Ectodermal cell (in vitro differentiated cells): Measurements from ENCODE around the gene STAP1.

Experiments used
- H3K27ac ChIP-seq: 2 replicates; pipeline ENCODE4 v1.7.0; 2013; ENCODE audit warnings: mild to moderate bottlenecking, low read depth, low read length; ENCODE audit not compliant: insufficient read depth, poor library complexity, severe bottlenecking
- H3K27me3 ChIP-seq: 2 replicates; pipeline ENCODE4 v1.7.0; 2013; ENCODE audit warnings: mild to moderate bottlenecking, low read length; ENCODE audit not compliant: insufficient read depth, control insufficient read depth, poor library complexity, severe bottlenecking
- H3K36me3 ChIP-seq: one replicate; pipeline ENCODE4 v1.7.0; 2013; ENCODE audit warnings: low read length; ENCODE audit not compliant: control insufficient read depth, insufficient read depth
- H3K4me1 ChIP-seq: one replicate; pipeline ENCODE4 v1.7.0; 2013; ENCODE audit warnings: low read length; ENCODE audit not compliant: control insufficient read depth, insufficient read depth
- H3K4me3 ChIP-seq: 2 replicates; pipeline ENCODE4 v1.7.0; 2013; ENCODE audit warnings: low read depth, low read length, control low read depth; ENCODE audit not compliant: insufficient read depth
- H3K9me3 ChIP-seq: 2 replicates; pipeline ENCODE4 v1.7.0; 2013; ENCODE audit warnings: mild to moderate bottlenecking, low read length, moderate library complexity; ENCODE audit not compliant: control insufficient read depth
- WGBS, 2 experiments: methylation state at CpG; one replicate each; pipeline ENCODE4 v1.1.7; 2013; ENCODE audit warnings: missing lambda C conversion rate in 2 of 2; 5-methylcytosine and 5-hydroxymethylcytosine counted together

The STAP1 gene

GRCh38 chr4:67554096-67554495 lies 4.4 kb upstream of the STAP1 start:
- H3K27me3 ChIP-seq = no peaks in the 10 kb centered on the region
- H3K4me1 ChIP-seq = no peaks in the 10 kb centered on the region
- no peak overlapping the region for H3K4me3 ChIP-seq
- no peaks in the 10 kb centered on the region for H3K36me3 ChIP-seq
- no peak overlapping the region for H3K27ac ChIP-seq
- no peaks in the 10 kb centered on the region for H3K9me3 ChIP-seq
- 81 to 88% methylated on average over 3 of the region's 3 CpGs for WGBS, 2 experiments

- H3K36me3 ChIP-seq = no peaks in the 10 kb centered on the region
- no peaks in the 10 kb centered on the region for H3K4me1 ChIP-seq
- no peaks in the 10 kb centered on the region for H3K9me3 ChIP-seq
- WGBS, 2 experiments = 80 to 81% methylated on average over 3 of the region's 3 CpGs
- no peak overlapping the region for H3K27ac ChIP-seq
- H3K27me3 ChIP-seq = no peaks in the 10 kb centered on the region
- H3K4me3 ChIP-seq = no peak overlapping the region
Measured at GRCh38 chr4:67555447-67555846, 3.1 kb upstream of the STAP1 start.

DNA sequence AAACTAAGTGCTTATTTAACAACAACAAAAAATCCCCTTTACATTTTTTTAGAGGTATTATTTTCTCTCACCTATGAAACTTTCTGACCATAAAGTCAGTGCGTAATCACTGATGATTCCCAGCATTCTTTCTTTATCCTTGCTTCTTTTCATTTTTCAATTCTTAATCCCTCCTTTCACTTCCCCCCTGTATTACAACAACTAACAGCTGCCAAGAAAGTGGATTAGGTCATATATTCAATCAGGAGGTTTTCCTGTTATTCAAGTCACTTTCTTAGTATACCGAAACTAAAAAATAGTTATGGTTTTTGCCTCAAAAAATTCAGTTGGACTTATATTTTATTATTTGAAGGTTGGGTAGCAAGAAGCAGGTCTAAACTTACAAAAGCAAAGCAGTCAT lies 2.1 kb upstream of the STAP1 start:
- no peaks in the 10 kb centered on the region for H3K9me3 ChIP-seq
- no peak overlapping the region for H3K27ac ChIP-seq
- H3K27me3 ChIP-seq = no peaks in the 10 kb centered on the region
- no peak overlapping the region for H3K4me3 ChIP-seq
- WGBS, 2 experiments = 90 to 93% methylated on average over 1 of the region's 2 CpGs
- no peaks in the 10 kb centered on the region for H3K36me3 ChIP-seq
- no peaks in the 10 kb centered on the region for H3K4me1 ChIP-seq

- no peaks in the 10 kb centered on the region for H3K9me3 ChIP-seq
- H3K27me3 ChIP-seq = no peaks in the 10 kb centered on the region
- no peaks in the 10 kb centered on the region for H3K4me1 ChIP-seq
- H3K36me3 ChIP-seq = no peaks in the 10 kb centered on the region
- no peak overlapping the region for H3K27ac ChIP-seq
- no peak overlapping the region for H3K4me3 ChIP-seq
Measured at GRCh38 chr4:67565284-67565683, 6.8 kb downstream of the STAP1 start.

- no peak overlapping the region for H3K4me3 ChIP-seq
- no peaks in the 10 kb centered on the region for H3K27me3 ChIP-seq
- WGBS, 2 experiments = 92 to 95% methylated on average over 3 of the region's 3 CpGs
- no peaks in the 10 kb centered on the region for H3K4me1 ChIP-seq
- H3K9me3 ChIP-seq = no peaks in the 10 kb centered on the region
- no peak overlapping the region for H3K27ac ChIP-seq
- no peaks in the 10 kb centered on the region for H3K36me3 ChIP-seq
Measured at GRCh38 chr4:67566335-67566734, 7.8 kb downstream of the STAP1 start.

DNA sequence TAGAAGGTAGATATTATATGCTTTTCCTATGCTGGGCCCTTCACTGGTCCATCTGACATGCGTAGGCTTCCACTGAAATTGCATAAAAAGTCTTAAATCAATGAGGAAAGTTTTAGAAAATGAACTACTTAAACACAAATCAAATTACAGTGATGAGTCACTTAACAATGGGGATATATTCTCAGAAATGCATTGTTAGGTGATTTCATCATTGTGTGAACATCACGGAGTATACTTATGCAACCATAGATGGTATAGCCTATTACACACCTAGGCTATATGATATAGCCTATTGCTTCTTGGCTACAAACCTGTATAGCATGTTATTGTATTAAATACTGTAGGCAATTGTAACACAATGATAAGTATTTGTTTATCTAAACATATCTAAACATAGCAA lies 10.3 kb downstream of the STAP1 start:
- H3K27me3 ChIP-seq = no peaks in the 10 kb centered on the region
- H3K36me3 ChIP-seq = no peaks in the 10 kb centered on the region
- no peak overlapping the region for H3K27ac ChIP-seq
- H3K4me3 ChIP-seq = no peak overlapping the region
- 95% methylated on average over 2 of the region's 2 CpGs; no CpG with 5 or more reads in 1 of the 2 experiments for WGBS, 2 experiments
- no peaks in the 10 kb centered on the region for H3K4me1 ChIP-seq
- H3K9me3 ChIP-seq = no peaks in the 10 kb centered on the region

DNA sequence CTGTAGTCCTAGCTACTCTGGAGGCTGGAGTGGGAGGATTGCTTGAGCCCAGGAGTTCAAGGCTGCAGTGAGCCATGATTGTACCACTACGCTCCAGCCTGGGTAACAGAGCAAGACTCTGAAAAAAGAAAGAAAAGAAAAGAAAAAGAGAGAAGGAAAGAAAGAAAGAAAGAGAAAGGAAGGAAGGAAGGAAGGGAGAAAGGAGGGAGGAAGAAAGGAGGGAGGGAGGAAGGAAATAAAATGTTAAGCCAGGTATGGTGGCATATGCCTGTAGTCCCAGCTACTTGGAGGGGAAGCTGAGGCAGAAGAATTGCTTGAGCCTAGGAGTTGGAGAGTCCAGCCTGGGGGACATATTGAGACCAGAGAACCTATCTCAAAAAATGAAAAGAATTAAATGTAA lies 12.0 kb downstream of the STAP1 start:
- H3K4me1 ChIP-seq = no peaks in the 10 kb centered on the region
- H3K9me3 ChIP-seq = no peaks in the 10 kb centered on the region

GRCh38 chr4:67571975-67572374 lies 13.4 kb downstream of the STAP1 start:
- Histone ChIP-seq H3K36me3 (no peaks in the 10 kb centered on the region), H3K4me3 (no peak overlapping the region), H3K4me1 (no peaks in the 10 kb centered on the region), H3K9me3 (no peaks in the 10 kb centered on the region), H3K27ac (no peak overlapping the region), H3K27me3 (no peaks in the 10 kb centered on the region)
- 88 to 90% methylated on average over 1 of the region's 1 CpG for WGBS, 2 experiments

More for the DNA sequence above, 12.0 kb downstream of the STAP1 start:
- no peaks in the 10 kb centered on the region for H3K36me3 ChIP-seq
- H3K4me3 ChIP-seq = no peak overlapping the region
- H3K27ac ChIP-seq = no peak overlapping the region
- WGBS, 2 experiments = 92 to 94% methylated on average over 1 of the region's 1 CpG
- no peaks in the 10 kb centered on the region for H3K27me3 ChIP-seq

- Histone ChIP-seq H3K27me3 (no peaks in the 10 kb centered on the region), H3K4me3 (no peak overlapping the region), H3K4me1 (no peaks in the 10 kb centered on the region), H3K36me3 (no peaks in the 10 kb centered on the region), H3K27ac (no peak overlapping the region), H3K9me3 (no peaks in the 10 kb centered on the region)
Measured at GRCh38 chr4:67573193-67573592, 14.7 kb downstream of the STAP1 start.

GRCh38 chr4:67575232-67576058 lies 16.9 kb downstream of the STAP1 start:
- WGBS, 2 experiments = 96 to 97% methylated on average over 12 to 13 of the region's 13 CpGs
- Histone ChIP-seq H3K27ac (no peak overlapping the region), H3K36me3 (no peaks in the 10 kb centered on the region), H3K9me3 (no peaks in the 10 kb centered on the region), H3K4me1 (no peaks in the 10 kb centered on the region), H3K27me3 (no peaks in the 10 kb centered on the region), H3K4me3 (no peak overlapping the region)
